ENCODE data around the gene PRKCQ.
A peak's percentile ranks its signal among the peaks of the same experiment; 100 is the strongest.

The PRKCQ gene

GRCh38 chr10:6423004-6423403 is 157.1 kb downstream of the PRKCQ start:
- no peak overlapping the region for H3K4me3 ChIP-seq (ENCODE audit: low read depth, low read length)
- no peak for TF ChIP-seq POLR2A (IDR thresholded peaks at IDR 0.05; ENCODE audit: extremely low read depth, insufficient read length)
- no peak for TF ChIP-seq MYC (IDR thresholded peaks at IDR 0.05; ENCODE audit: low read depth, low read length)
- TF ChIP-seq CTCF (IDR thresholded peaks at IDR 0.05; ENCODE audit: low read depth, low read length), result no peak
- DNase-seq (ENCODE audit: low read depth), result no peak

- TF ChIP-seq MYC (IDR thresholded peaks at IDR 0.05; ENCODE audit: low read depth, low read length) (no peak), MAX (IDR thresholded peaks at IDR 0.05; ENCODE audit: low read depth, low read length) (no peak), CTCF (IDR thresholded peaks at IDR 0.05; ENCODE audit: low read depth, low read length) (no peak), POLR2A (IDR thresholded peaks at IDR 0.05; ENCODE audit: extremely low read depth, insufficient read length) (no peak)
- no peak overlapping the region for H3K4me3 ChIP-seq (ENCODE audit: low read depth, low read length)
- no peak for DNase-seq (ENCODE audit: low read depth)
Observed at GRCh38 chr10:6418613-6419216, 161.4 kb downstream of the PRKCQ start.

- no peak for DNase-seq (ENCODE audit: low read depth)
- TF ChIP-seq MAX (IDR thresholded peaks at IDR 0.05; ENCODE audit: low read depth, low read length) (no peak), MYC (IDR thresholded peaks at IDR 0.05; ENCODE audit: low read depth, low read length) (no peak), POLR2A (IDR thresholded peaks at IDR 0.05; ENCODE audit: extremely low read depth, insufficient read length) (no peak), CTCF (IDR thresholded peaks at IDR 0.05; ENCODE audit: low read depth, low read length) (no peak)
- H3K4me3 ChIP-seq (ENCODE audit: low read depth, low read length), result no peak overlapping the region
Observed at GRCh38 chr10:6418167-6418566, 161.9 kb downstream of the PRKCQ start.

GRCh38 chr10:6416892-6417512 is 163.1 kb downstream of the PRKCQ start:
- no peak overlapping the region for H3K4me3 ChIP-seq (ENCODE audit: low read depth, low read length)
- peak; percentile 57 for DNase-seq (ENCODE audit: low read depth)
- TF ChIP-seq CTCF (IDR thresholded peaks at IDR 0.05; ENCODE audit: low read depth, low read length) (peak; percentile 27), MYC (IDR thresholded peaks at IDR 0.05; ENCODE audit: low read depth, low read length) (no peak), MAX (IDR thresholded peaks at IDR 0.05; ENCODE audit: low read depth, low read length) (no peak)

GRCh38 chr10:6411436-6411835 is 168.6 kb downstream of the PRKCQ start:
- H3K4me3 ChIP-seq (ENCODE audit: low read depth, low read length), result no peak overlapping the region
- no peak for DNase-seq (ENCODE audit: low read depth)
- no peak for TF ChIP-seq MYC (IDR thresholded peaks at IDR 0.05; ENCODE audit: low read depth, low read length)
- no peak for TF ChIP-seq POLR2A (IDR thresholded peaks at IDR 0.05; ENCODE audit: extremely low read depth, insufficient read length)
- TF ChIP-seq CTCF (IDR thresholded peaks at IDR 0.05; ENCODE audit: low read depth, low read length), result no peak
- TF ChIP-seq MAX (IDR thresholded peaks at IDR 0.05; ENCODE audit: low read depth, low read length), result no peak
